Ovary (tissue), 9 donors: ENCODE data around the gene MRFAP1. TPM values are rescaled to one million over a fixed set of nuclear protein-coding genes. Genes with fewer than 3 reads are reported as not detected.
A peak's percentile ranks its signal among the peaks of the same experiment; 100 is the strongest.

Experiments
- DNase-seq, 5 donors: peaks; one replicate each; pipeline ENCODE4 v3.0.0-alpha.2; 2019 to 2020
- H3K27ac ChIP-seq, 2 donors: fragments of 200-600 bp; one replicate each; pipeline versions ENCODE4 v1.5.1 to v1.8.0; 2019 to 2022
- H3K27me3 ChIP-seq: fragments of 200-600 bp; one replicate; pipeline ENCODE4 v1.8.0; 2022
- H3K36me3 ChIP-seq: fragments of 200-600 bp; sonication (generic); one replicate; pipeline ENCODE4 v1.5.1; 2019
- H3K4me1 ChIP-seq: one replicate; pipeline ENCODE4 v1.8.1; 2013; ENCODE audit warnings: mild to moderate bottlenecking, moderate library complexity; ENCODE audit not compliant: insufficient read depth
- H3K4me3 ChIP-seq: fragments of 200-600 bp; sonication (generic); one replicate; pipeline ENCODE4 v1.5.1; 2017
- H3K9me3 ChIP-seq, 2 donors: fragments of 200-600 bp in 1 of 2; sonication (generic) in 1 of 2; one replicate each; pipeline versions ENCODE4 v1.5.1 to v1.8.1; 2013 to 2019; ENCODE audit warnings: mild to moderate bottlenecking in 1 of 2, moderate library complexity in 1 of 2
- CTCF ChIP-seq, 3 donors: fragments of 450-650 bp in 2 of 3; fragments of 200-600 bp in 1 of 3; IDR thresholded peaks; one replicate each; pipeline versions ENCODE4 v1.5.1 to v1.8.0; 2016 to 2022; ENCODE audit warnings: antibody characterized with exemption in 3 of 3, mild to moderate bottlenecking in 1 of 3
- EP300 ChIP-seq: sonication (generic); formaldehyde crosslinking; IDR thresholded peaks from one replicate; pipeline ENCODE4 v1.6.1; 2017; ENCODE audit warnings: antibody characterized with exemption
- POLR2A ChIP-seq: fragments of 450-650 bp; IDR thresholded peaks from one replicate; pipeline ENCODE4 v1.6.1; 2017; ENCODE audit warnings: antibody characterized with exemption, mild to moderate bottlenecking, moderate library complexity
- WGBS, 3 donors: extraction: QIAGEN DNeasy Blood & Tissue Kit in 1 of 3; methylation state at CpG; one replicate each; pipeline versions ENCODE4 v1.1.5 to v1.1.7; 2013 to 2017; 5-methylcytosine and 5-hydroxymethylcytosine counted together
- intact Hi-C, 4 donors: fragments of 100-400 bp; cut with DNase I; formaldehyde crosslinking; loops; one replicate each; pipeline versions ENCODE4 v1.11.0 to v1.15.1; 2022 to 2023
- polyA plus RNA-seq, 2 donors: library from polyadenylated mRNA; stranded (reverse); fragments of 200-250 nt in 1 of 2; fragments of 350-450 nt in 1 of 2; fragmentation: Illumina TruSeq in 1 of 2; extraction: RNeasy Lipid Tissue Mini Kit (QIAGEN cat#74804) in 1 of 2; gene quantifications; one replicate each; pipeline ENCODE4 v1.2.3, GENCODE V29; 2013 to 2014
- total RNA-seq, 7 donors: library from RNA; depleted of rRNA in 2 of 7; stranded (reverse); fragments of >200 nt in 2 of 7; fragmentation: NEBNext Ultra II Directional in 3 of 7; extraction: Animal tissue kit (Norgen Biotek cat#: 25700) in 3 of 7; gene quantifications; one replicate each; pipeline versions ENCODE4 v1.1.0 to v1.2.4, GENCODE V29; 2016 to 2023
- donor health status: DM: no; HTN: no; CAD: no; lungs with moderate emphysema.
- donor health status: DM: no; HTN: no; CAD: no.
- donor health status: Bipolar disorder and iron deficiency.
- donor health status: DM: yes; HTN: yes; CAD: no.
- donor health status: DM: no; HTN: no; CAD: no.
- donor health status: DM: yes; HTN: yes; CAD: no.

The MRFAP1 gene
- total and polyA plus RNA-seq, 9 donors: 154 to 367 (median 324) TPM

GRCh38 chr4:6673660-6674499, 33.4 kb downstream of the MRFAP1 start:
- peaks cover 19% of the 10 kb centered on the region for H3K4me1 ChIP-seq
- WGBS, 3 donors: 0 to 1% (median 1%) methylated on average over 78 to 89 of the region's 89 CpGs
- no peaks in the 10 kb centered on the region for H3K36me3 ChIP-seq
- no peaks in the 10 kb centered on the region for H3K9me3 ChIP-seq
- H3K27ac ChIP-seq: peak overlapping the region; percentile 43 to 79
- no peaks in the 10 kb centered on the region for H3K27me3 ChIP-seq
- DNase-seq: peak; percentile 95 to 97 (median 95)
- TF ChIP-seq EP300: no peak
- no peak for TF ChIP-seq POLR2A
- no peak for TF ChIP-seq CTCF (IDR thresholded peaks at IDR 0.05)
- peak overlapping the region; percentile 81 for H3K4me3 ChIP-seq
- intact Hi-C loops: no loop called here

GRCh38 chr4:6674500-6675149, 34.1 kb downstream of the MRFAP1 start:
- H3K36me3 ChIP-seq: no peaks in the 10 kb centered on the region
- no peaks in the 10 kb centered on the region for H3K27me3 ChIP-seq
- peak overlapping the region; percentile 81 for H3K4me3 ChIP-seq
- intact Hi-C loops: no loop called here
- H3K27ac ChIP-seq: peak overlapping the region; percentile 43 to 79
- no peak for TF ChIP-seq CTCF (IDR thresholded peaks at IDR 0.05)
- TF ChIP-seq EP300: no peak
- TF ChIP-seq POLR2A: no peak
- H3K9me3 ChIP-seq: no peaks in the 10 kb centered on the region
- 3 to 5% (median 4%) methylated on average over 40 of the region's 40 CpGs for WGBS, 3 donors
- peaks cover 19% of the 10 kb centered on the region for H3K4me1 ChIP-seq
- no peak for DNase-seq

GRCh38 chr4:6676722-6677558, 36.5 kb downstream of the MRFAP1 start:
- no peaks in the 10 kb centered on the region for H3K27me3 ChIP-seq
- WGBS, 3 donors: 89 to 91% (median 91%) methylated on average over 21 of the region's 21 CpGs
- H3K27ac ChIP-seq: no peak overlapping the region
- TF ChIP-seq CTCF (IDR thresholded peaks at IDR 0.05): no peak
- DNase-seq: no peak
- no peak overlapping the region for H3K4me3 ChIP-seq
- intact Hi-C loops: no loop called here
- no peaks in the 10 kb centered on the region for H3K36me3 ChIP-seq
- no peaks in the 10 kb centered on the region for H3K9me3 ChIP-seq
- peaks cover 19% of the 10 kb centered on the region for H3K4me1 ChIP-seq

- peaks cover 10% of the 10 kb centered on the region for H3K4me1 ChIP-seq
- H3K27ac ChIP-seq: no peak overlapping the region
- no peak for DNase-seq
- H3K36me3 ChIP-seq: no peaks in the 10 kb centered on the region
- H3K4me3 ChIP-seq: no peak overlapping the region
- no peaks in the 10 kb centered on the region for H3K27me3 ChIP-seq
- WGBS, 3 donors: 79 to 82% (median 80%) methylated on average over 10 of the region's 10 CpGs
- intact Hi-C loops: no loop called here
- H3K9me3 ChIP-seq: no peaks in the 10 kb centered on the region
- TF ChIP-seq POLR2A: no peak
- no peak for TF ChIP-seq CTCF (IDR thresholded peaks at IDR 0.05)
- no peak for TF ChIP-seq EP300
Observed at GRCh38 chr4:6680372-6681034, 40.0 kb downstream of the MRFAP1 start.
